Upper lobe of left lung (tissue), 6 donors: Measurements from ENCODE around the gene LCE1E. TPM values are rescaled to one million over a fixed set of nuclear protein-coding genes. Genes with fewer than 3 reads are reported as not detected.

Experiments used
- ATAC-seq, 2 donors: fragments of 200-7000 bp; cut with Tn5 transposase; one replicate each; pipeline ENCODE4 v1.9.1; 2022; ENCODE audit warnings: mild to moderate bottlenecking in 2 of 2, moderate library complexity in 2 of 2; ENCODE audit not compliant: low FRiP score in 2 of 2
- DNase-seq, 2 donors: peaks; one replicate each; pipeline ENCODE4 v3.0.0-alpha.2; 2019 to 2020
- H3K27ac ChIP-seq, 4 donors: fragments of 200-600 bp; sonication (generic); one replicate each; pipeline ENCODE4 v1.5.1; 2016 to 2019
- H3K27me3 ChIP-seq, 4 donors: fragments of 200-600 bp; sonication (generic); one replicate each; pipeline ENCODE4 v1.5.1; 2017 to 2019
- H3K36me3 ChIP-seq, 4 donors: fragments of 200-600 bp; sonication (generic); one replicate each; pipeline ENCODE4 v1.5.1; 2016 to 2019
- H3K4me1 ChIP-seq, 4 donors: fragments of 200-600 bp; sonication (generic); one replicate each; pipeline ENCODE4 v1.5.1; 2018 to 2019
- H3K4me3 ChIP-seq, 4 donors: fragments of 200-600 bp; sonication (generic); one replicate each; pipeline ENCODE4 v1.5.1; 2017 to 2019; ENCODE audit warnings: mild to moderate bottlenecking in 2 of 4, moderate library complexity in 1 of 4
- H3K9me3 ChIP-seq, 4 donors: fragments of 200-600 bp; sonication (generic); one replicate each; pipeline ENCODE4 v1.5.1; 2018 to 2019
- CTCF ChIP-seq, 6 experiments: fragments of 450-650 bp in 4 of 6; fragments of 200-600 bp in 2 of 6; sonication (generic) in 2 of 6; IDR thresholded peaks; one replicate each; pipeline ENCODE4 v1.5.1; 2016 to 2019; ENCODE audit warnings: antibody characterized with exemption in 6 of 6
- EP300 ChIP-seq, 4 donors: sonication (generic); formaldehyde crosslinking; IDR thresholded peaks; one replicate each; pipeline ENCODE4 v1.5.1; 2017; ENCODE audit warnings: antibody characterized with exemption in 4 of 4, control low read depth in 2 of 4
- POLR2A ChIP-seq, 4 donors: fragments of 450-650 bp; IDR thresholded peaks; one replicate each; pipeline ENCODE4 v1.5.1; 2016 to 2017; ENCODE audit warnings: antibody characterized with exemption in 4 of 4, mild to moderate bottlenecking in 2 of 4
- POLR2AphosphoS5 ChIP-seq, 2 donors: sonication (generic); formaldehyde crosslinking; IDR thresholded peaks; one replicate each; pipeline ENCODE4 v1.5.1; 2017; ENCODE audit warnings: antibody characterized with exemption in 2 of 2
- WGBS, 2 donors: methylation state at CpG; one replicate each; pipeline ENCODE4 v1.1.5; 2017 to 2018; 5-methylcytosine and 5-hydroxymethylcytosine counted together
- total RNA-seq, 6 donors: library from RNA; depleted of rRNA in 4 of 6; stranded (reverse); fragments of >200 nt in 4 of 6; gene quantifications; one replicate each; pipeline versions ENCODE4 v1.1.0 to v1.2.1, GENCODE V29; 2016 to 2021
- donor health status: DM: no; HTN: no; CAD: no; lungs with moderate emphysema.
- donor health status: DM: no; HTN: yes; CAD: no; lungs with severe emphysema.

The LCE1E gene
- total RNA-seq = not detected

- Histone ChIP-seq H3K27ac (no peak within 1 kb of the TSS), H3K4me3 (no peak within 1 kb of the TSS), H3K36me3 (no peaks in the 10 kb centered on the region), H3K9me3 (no peaks in the 10 kb centered on the region), H3K27me3 (no peaks in the 10 kb centered on the region), H3K4me1 (no peaks in the 10 kb centered on the region)
- 31% methylated on average over 2 of the region's 2 CpGs; no CpG with 5 or more reads in 1 of the 2 donors for WGBS, 2 donors
- ATAC-seq = no peak
- no peak for DNase-seq
- TF ChIP-seq POLR2AphosphoS5 (IDR thresholded peaks at IDR 0.05) (no peak), POLR2A (IDR thresholded peaks at IDR 0.05) (no peak), CTCF (IDR thresholded peaks at IDR 0.05) (no peak), EP300 (IDR thresholded peaks at IDR 0.05) (no peak)
Observed at GRCh38 chr1:152786077-152786476, at the start of gene LCE1E. LCE1E (plus strand) TSS chr1:152786257; CDS start chr1:152787300, 1,043 bp downstream.

- WGBS, 2 donors = 74 to 79% methylated on average over 4 to 5 of the region's 5 CpGs
- no peak for ATAC-seq
- no peak for TF ChIP-seq POLR2A (IDR thresholded peaks at IDR 0.05)
Observed at GRCh38 chr1:152737997-152738396, 48.1 kb upstream of the LCE1E start.

GRCh38 chr1:152739841-152740240, 46.2 kb upstream of the LCE1E start:
- WGBS, 2 donors = 85 to 86% methylated on average over 3 of the region's 3 CpGs
- H3K36me3 ChIP-seq = no peaks in the 10 kb centered on the region
- no peak overlapping the region for H3K4me3 ChIP-seq
- H3K27ac ChIP-seq = no peak overlapping the region
- DNase-seq = no peak
- no peak for ATAC-seq
- H3K27me3 ChIP-seq = no peaks in the 10 kb centered on the region
- TF ChIP-seq CTCF (IDR thresholded peaks at IDR 0.05) (no peak), POLR2A (IDR thresholded peaks at IDR 0.05) (no peak), EP300 (IDR thresholded peaks at IDR 0.05) (no peak), POLR2AphosphoS5 (IDR thresholded peaks at IDR 0.05) (no peak)
- no peaks in the 10 kb centered on the region for H3K9me3 ChIP-seq
- H3K4me1 ChIP-seq = no peaks in the 10 kb centered on the region

More at GRCh38 chr1:152737997-152738396, 48.1 kb upstream of the LCE1E start:
- Histone ChIP-seq H3K9me3 (no peaks in the 10 kb centered on the region), H3K27me3 (no peaks in the 10 kb centered on the region), H3K4me1 (no peaks in the 10 kb centered on the region), H3K36me3 (no peaks in the 10 kb centered on the region), H3K27ac (no peak overlapping the region), H3K4me3 (no peak overlapping the region)
- no peak for DNase-seq

- no peaks in the 10 kb centered on the region for H3K4me1 ChIP-seq
- H3K36me3 ChIP-seq = no peaks in the 10 kb centered on the region
- no peaks in the 10 kb centered on the region for H3K27me3 ChIP-seq
- ATAC-seq = no peak
- no peak overlapping the region for H3K4me3 ChIP-seq
- no peak overlapping the region for H3K27ac ChIP-seq
- TF ChIP-seq POLR2A (IDR thresholded peaks at IDR 0.05) (no peak), EP300 (IDR thresholded peaks at IDR 0.05) (no peak), CTCF (IDR thresholded peaks at IDR 0.05) (no peak), POLR2AphosphoS5 (IDR thresholded peaks at IDR 0.05) (no peak)
- no peak for DNase-seq
- no peaks in the 10 kb centered on the region for H3K9me3 ChIP-seq
Observed at GRCh38 chr1:152741656-152742055, 44.4 kb upstream of the LCE1E start.

GRCh38 chr1:152743371-152744145, 42.5 kb upstream of the LCE1E start:
- WGBS, 2 donors = 46 to 63% methylated on average over 2 of the region's 2 CpGs
- no peak for ATAC-seq

More at GRCh38 chr1:152743371-152744145, 42.5 kb upstream of the LCE1E start:
- Histone ChIP-seq H3K4me3 (no peak overlapping the region), H3K9me3 (no peaks in the 10 kb centered on the region), H3K4me1 (no peaks in the 10 kb centered on the region), H3K27me3 (no peaks in the 10 kb centered on the region), H3K36me3 (no peaks in the 10 kb centered on the region), H3K27ac (no peak overlapping the region)
- DNase-seq = no peak
- no peak for TF ChIP-seq POLR2AphosphoS5 (IDR thresholded peaks at IDR 0.05)
- TF ChIP-seq POLR2A (IDR thresholded peaks at IDR 0.05) = no peak
- TF ChIP-seq CTCF (IDR thresholded peaks at IDR 0.05) = no peak
- no peak for TF ChIP-seq EP300 (IDR thresholded peaks at IDR 0.05)
